HepG2 (cell line): Measurements from ENCODE around the gene TUBGCP6. TPM values are rescaled to one million over a fixed set of nuclear protein-coding genes. Genes with fewer than 3 reads are reported as not detected.
A peak's percentile ranks its signal among the peaks of the same experiment; 100 is the strongest.

Experiments
- ATAC-seq: fragments of 200-7000 bp; cut with Tn5 transposase; 3 replicates; pipeline ENCODE4 v1.9.1; 2020; ENCODE audit warnings: mild to moderate bottlenecking, moderate library complexity
- BruUV-seq: library from RNA; stranded (reverse); fragments of 400-500 nt; replicated peaks from 2 replicates; lab custom pipeline; 2021; lab: Mats Ljungman, UMichigan
- CTCF ChIA-PET: fragments of 300-600 bp; formaldehyde crosslinking; extraction: SDS; loops from one replicate; lab custom pipeline; 2021; ENCODE audit warnings: low total read pairs, inconsistent platforms, low intra/inter-chr PET ratio; lab: Yijun Ruan, JAX
- POLR2A ChIA-PET: fragments of 350-600 bp; sonication (Branson Sonifier 250); formaldehyde crosslinking; loops from one replicate; lab custom pipeline; 2020; ENCODE audit warnings: antibody characterized with exemption, inconsistent platforms; lab: Yijun Ruan, JAX
- DNase-seq: peaks from one replicate; pipeline ENCODE4 v3.0.0-alpha.2; 2015; ENCODE audit warnings: low spot score
- FAIRE-seq: peaks from 3 replicates; lab custom pipeline; 2011; peaks lifted over from hg19 to GRCh38; lab: Jason Lieb, UNC
- H2AFZ ChIP-seq: one replicate; pipeline ENCODE4 v1.6.1; 2011; ENCODE audit warnings: low read length, inconsistent platforms
- H3K27ac ChIP-seq: fragments of 300-600 bp; 3 replicates; pipeline ENCODE4 v1.8.0; 2011; ENCODE audit warnings: mixed run types, mild to moderate bottlenecking, mixed read lengths, low read length, inconsistent platforms; ENCODE audit not compliant: insufficient read depth; ENCODE audit errors: extremely low read length
- H3K27me3 ChIP-seq, 2 experiments: fragments of 200-600 bp in 1 of 2; 2 replicates in 1 of 2; 3 replicates in 1 of 2; pipeline versions ENCODE4 v1.6.0 to v1.8.0; 2011; ENCODE audit warnings: low read length in 2 of 2, mild to moderate bottlenecking in 2 of 2, moderate library complexity in 2 of 2, inconsistent platforms in 1 of 2; ENCODE audit not compliant: insufficient read depth in 2 of 2, control insufficient read depth in 1 of 2
- H3K36me3 ChIP-seq, 2 experiments: fragments of 200-600 bp in 1 of 2; replicated peaks in 1 of 2; 2 replicates in 1 of 2; 3 replicates in 1 of 2; pipeline versions ENCODE4 v1.5.1 to v1.8.0; 2011; ENCODE audit warnings: low read length in 2 of 2, inconsistent platforms in 1 of 2; ENCODE audit not compliant: insufficient read depth in 2 of 2, control insufficient read depth in 1 of 2
- H3K4me1 ChIP-seq: 2 replicates; pipeline ENCODE4 v1.5.1; 2012; ENCODE audit warnings: low read length, inconsistent platforms; ENCODE audit not compliant: insufficient read depth
- H3K4me2 ChIP-seq: 2 replicates; pipeline ENCODE4 v1.6.0; 2011; ENCODE audit warnings: low read depth, low read length, inconsistent platforms
- H3K4me3 ChIP-seq, 3 experiments: fragments of 200-600 bp in 1 of 3; sonication (generic), shearing (Covaris generic) in 1 of 3; replicated peaks in 1 of 3; 2 replicates each; pipeline ENCODE4 v1.5.1; 2011 to 2016; ENCODE audit warnings: low read length in 3 of 3, inconsistent platforms in 2 of 3, low read depth in 2 of 3, mild to moderate bottlenecking in 2 of 3, control low read depth in 1 of 3, mixed read lengths in 1 of 3; ENCODE audit not compliant: insufficient read depth in 1 of 3
- H3K79me2 ChIP-seq: one replicate; pipeline ENCODE4 v1.6.1; 2011; ENCODE audit warnings: low read length, inconsistent platforms; ENCODE audit not compliant: insufficient read depth
- H3K9ac ChIP-seq: 2 replicates; pipeline ENCODE4 v1.6.0; 2011; ENCODE audit warnings: mild to moderate bottlenecking, low read depth, low read length, inconsistent platforms; ENCODE audit not compliant: insufficient read depth
- H3K9me3 ChIP-seq: 2 replicates; pipeline ENCODE4 v1.5.1; 2012; ENCODE audit warnings: mild to moderate bottlenecking, low read length
- H4K20me1 ChIP-seq: 2 replicates; pipeline ENCODE4 v1.6.0; 2011; ENCODE audit warnings: inconsistent platforms, mild to moderate bottlenecking, low read length, moderate library complexity; ENCODE audit not compliant: insufficient read depth
- ATF7-NPFF ChIP-seq: sonication (generic); formaldehyde crosslinking; IDR thresholded peaks from 2 replicates; pipeline ENCODE4 v1.8.1; 2023; ENCODE audit warnings: mild to moderate bottlenecking, low read depth, missing genetic modification reagents, moderate library complexity
- IRF2 ChIP-seq: IDR thresholded peaks from 2 replicates; pipeline ENCODE4 v1.6.1; 2018; ENCODE audit warnings: missing genetic modification reagents, missing compliant biosample characterization
- KDM2A ChIP-seq: sonication (generic); formaldehyde crosslinking; IDR thresholded peaks from 2 replicates; pipeline ENCODE4 v1.4.0; 2020; ENCODE audit warnings: low read depth, missing genetic modification reagents, borderline replicate concordance
- NR2F2 ChIP-seq: IDR thresholded peaks from 2 replicates; pipeline ENCODE4 v1.6.1; 2012; ENCODE audit warnings: low read depth, inconsistent platforms, borderline replicate concordance
- WGBS: methylation state at CpG from one replicate; pipeline ENCODE4 v1.1.6; 2017; ENCODE audit warnings: low lambda C conversion rate; 5-methylcytosine and 5-hydroxymethylcytosine counted together
- in situ Hi-C: cut with HindIII; loops from 2 replicates; pipeline ENCODE4 v1.10.0; 2017; ENCODE audit warnings: low pct_unique_long_range_greater_than_20kb; ENCODE audit not compliant: extremely low pct_ligation_motif_present
- intact Hi-C: fragments of 100-400 bp; cut with micrococcal nuclease; formaldehyde crosslinking; loops from one replicate; pipeline ENCODE4 v1.10.0; 2022; ENCODE audit not compliant: unreplicated experiment
- polyA plus RNA-seq, 8 experiments: library from polyadenylated mRNA; depleted of rRNA in 3 of 8; stranded (reverse) in 7 of 8; unstranded in 1 of 8; fragments of >200 nt; fragmentation: Illumina TruSeq in 4 of 8; extraction: Trizol in 4 of 8; gene quantifications; 2 replicates each; pipeline versions ENCODE4 v1.2.1 to v1.2.3, GENCODE V29; 2011 to 2016; ENCODE audit warnings: low read depth in 4 of 8, missing spikeins in 1 of 8, mixed read lengths in 1 of 8; ENCODE audit not compliant: insufficient read depth in 1 of 8
- total RNA-seq, 5 experiments: library from RNA; depleted of rRNA; stranded (reverse); fragments of >200 nt; fragmentation: Illumina TruSeq; extraction: Trizol; gene quantifications; 2 replicates each; pipeline ENCODE4 v1.2.3, GENCODE V29; 2016; ENCODE audit warnings: low read depth in 1 of 5
- TF ChIP-seq, protein P1 (sequence below): sonication (generic); formaldehyde crosslinking; IDR thresholded peaks from 2 replicates; pipeline ENCODE4 v1.4.0; 2020; ENCODE audit warnings: missing genetic modification reagents

Gene TUBGCP6
- total and polyA plus RNA-seq, 2 of the 13 experiments (the other 11 are each of a cell fraction or from before 2014, with no cell fraction given), result 14.6 to 15.7 TPM

DNA sequence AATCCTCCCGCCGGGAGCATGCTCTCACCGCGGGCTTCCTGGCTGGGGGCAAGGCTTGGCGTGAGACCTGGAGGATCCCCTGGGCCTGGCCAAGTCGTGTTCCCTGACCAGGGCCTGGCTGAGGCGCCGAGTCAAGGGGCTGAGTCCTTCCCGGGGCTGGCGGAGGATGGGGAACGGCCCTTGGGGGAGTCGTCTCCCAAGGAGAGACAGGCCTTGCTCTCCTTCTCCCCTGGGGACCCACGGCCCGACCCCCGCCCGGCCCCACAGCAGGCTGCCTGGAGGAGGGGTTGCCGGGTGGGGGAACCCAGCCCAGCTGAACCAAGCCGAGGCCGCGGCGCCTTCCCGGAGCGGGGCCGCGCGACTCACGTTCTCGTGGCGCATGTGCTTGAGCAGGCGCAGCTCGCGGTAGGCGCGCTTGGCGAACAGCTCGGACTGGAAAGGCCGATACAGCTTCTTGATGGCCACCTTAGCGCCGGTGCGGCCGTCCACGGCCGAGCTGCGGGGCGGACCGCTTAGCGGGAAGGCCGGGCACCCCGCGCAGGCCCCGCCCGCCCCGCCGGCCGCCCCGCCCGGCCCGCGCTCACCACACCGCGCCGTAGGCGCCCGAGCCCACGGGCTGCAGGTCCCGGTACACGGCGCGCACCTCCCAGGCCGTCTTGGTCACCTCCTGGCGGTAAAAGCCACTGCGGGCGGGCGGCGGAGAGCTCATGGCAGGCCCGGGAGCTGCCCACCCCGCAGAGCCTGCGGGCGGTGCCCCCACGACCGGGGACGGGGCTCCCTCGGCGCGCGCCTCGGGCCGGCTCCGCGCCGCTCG, 16.2 kb upstream of the TUBGCP6 start (continued):
- TF ChIP-seq IRF2 (CRISPR knock-in tag) (no peak), KDM2A (peak; percentile 66; the same call in 1 of the 2 replicates), ATF7-NPFF (peak; percentile 41; the same call in 1 of the 2 replicates)

GRCh38 chr22:50260434-50260800, 15.6 kb upstream of the TUBGCP6 start:
- 13% methylated on average over 5 of the region's 11 CpGs for WGBS
- Histone ChIP-seq H3K9ac (peak overlapping the region; percentile 61), H4K20me1 (no peaks in the 10 kb centered on the region), H2AFZ (no peak overlapping the region), H3K4me2 (peak overlapping the region; percentile 80), H3K27ac (no peak overlapping the region), H3K36me3 (0 out of 5 replicates have a peak, but pooled peaks cover 0 to 3% of the 10 kb centered on the region in 2 experiments), H3K4me3 (peak overlapping the region; percentile 54 to 74 (median 71); a peak in 5 of 6 replicates), H3K79me2 (no peaks in the 10 kb centered on the region), H3K9me3 (no peaks in the 10 kb centered on the region), H3K4me1 (peaks cover 43% of the 10 kb centered on the region), H3K27me3 (peaks cover 9 to 26% of the 10 kb centered on the region in 2 experiments; a peak in 4 of 5 replicates)
- FAIRE-seq, result no peak
- no peak for DNase-seq
- no TSS peak for BruUV-seq
- ChIA-PET CTCF (interaction anchor here (1.0 kb wide), 1 partner anchor 16 kb away, joined by 3 read pairs; no protein-coding TSS in a partner anchor), POLR2A (interaction anchor here (1.4 to 2.4 kb wide), 4 partner anchors 9 to 46 kb away, joined by 4 to 10 read pairs (median 7); partner anchors contain the start of genes HDAC10 and PLXNB2)
- no peak; the same call in 2 of the 3 replicates for ATAC-seq
- in situ Hi-C loops, result no loop called here
- no peak for TF ChIP-seq NR2F2
- TF ChIP-seq, protein P1, sequence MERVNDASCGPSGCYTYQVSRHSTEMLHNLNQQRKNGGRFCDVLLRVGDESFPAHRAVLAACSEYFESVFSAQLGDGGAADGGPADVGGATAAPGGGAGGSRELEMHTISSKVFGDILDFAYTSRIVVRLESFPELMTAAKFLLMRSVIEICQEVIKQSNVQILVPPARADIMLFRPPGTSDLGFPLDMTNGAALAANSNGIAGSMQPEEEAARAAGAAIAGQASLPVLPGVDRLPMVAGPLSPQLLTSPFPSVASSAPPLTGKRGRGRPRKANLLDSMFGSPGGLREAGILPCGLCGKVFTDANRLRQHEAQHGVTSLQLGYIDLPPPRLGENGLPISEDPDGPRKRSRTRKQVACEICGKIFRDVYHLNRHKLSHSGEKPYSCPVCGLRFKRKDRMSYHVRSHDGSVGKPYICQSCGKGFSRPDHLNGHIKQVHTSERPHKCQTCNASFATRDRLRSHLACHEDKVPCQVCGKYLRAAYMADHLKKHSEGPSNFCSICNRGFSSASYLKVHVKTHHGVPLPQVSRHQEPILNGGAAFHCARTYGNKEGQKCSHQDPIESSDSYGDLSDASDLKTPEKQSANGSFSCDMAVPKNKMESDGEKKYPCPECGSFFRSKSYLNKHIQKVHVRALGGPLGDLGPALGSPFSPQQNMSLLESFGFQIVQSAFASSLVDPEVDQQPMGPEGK, result 0 out of 2 replicates have a peak, but pooled peaks have one; percentile 4
- intact Hi-C loops, result no loop called here
